WTC11 (cell line): ENCODE data around the gene PA2G4. TPM values are rescaled to one million over a fixed set of nuclear protein-coding genes. Genes with fewer than 3 reads are reported as not detected.

Experiments used
- ATAC-seq: fragments of 200-7000 bp; cut with Tn5 transposase; 2 replicates; pipeline ENCODE4 v1.10.0; 2021; ENCODE audit warnings: mild to moderate bottlenecking, moderate library complexity
- CTCF ChIA-PET: fragments of 300-600 bp; sonication (Branson Sonifier 250); formaldehyde crosslinking; loops from one replicate; lab custom pipeline; 2021; ENCODE audit warnings: antibody characterized with exemption; lab: Charles Lee
- POLR2A ChIA-PET: fragments of 350-600 bp; sonication (Branson Sonifier 250); formaldehyde crosslinking; loops from one replicate; lab custom pipeline; 2021; ENCODE audit warnings: antibody characterized with exemption; lab: Charles Lee
- DNase-seq: peaks from one replicate; pipeline ENCODE4 v3.0.0; 2021; ENCODE audit warnings: low spot score
- H3K27ac Mint-ChIP-seq: 2 replicates; pipeline ENCODE4 v1.8.0; 2021; ENCODE audit warnings: mixed read lengths
- H3K27me3 Mint-ChIP-seq: 2 replicates; pipeline ENCODE4 v1.8.0; 2021; ENCODE audit warnings: low read depth, mild to moderate bottlenecking, moderate library complexity, mixed read lengths
- H3K36me3 Mint-ChIP-seq: 2 replicates; pipeline ENCODE4 v1.8.0; 2021; ENCODE audit warnings: mixed read lengths
- H3K4me1 Mint-ChIP-seq: 2 replicates; pipeline ENCODE4 v1.8.0; 2022; ENCODE audit warnings: mixed read lengths
- H3K4me3 Mint-ChIP-seq: 2 replicates; pipeline ENCODE4 v1.8.0; 2021; ENCODE audit warnings: mild to moderate bottlenecking, moderate library complexity, mixed read lengths
- H3K9me3 Mint-ChIP-seq: 2 replicates; pipeline ENCODE4 v1.8.0; 2021; ENCODE audit warnings: mixed read lengths
- ESRRA ChIP-seq: sonication (generic); formaldehyde crosslinking; IDR thresholded peaks from 2 replicates; pipeline ENCODE4 v1.8.1; 2022; ENCODE audit warnings: mild to moderate bottlenecking, missing genetic modification reagents, borderline replicate concordance
- FOXJ3 ChIP-seq: sonication (generic); formaldehyde crosslinking; IDR thresholded peaks from 2 replicates; pipeline ENCODE4 v1.9.0; 2021; ENCODE audit warnings: missing genetic modification reagents, mild to moderate bottlenecking, borderline replicate concordance
- FOXK1 ChIP-seq: sonication (generic); formaldehyde crosslinking; IDR thresholded peaks from 2 replicates; pipeline ENCODE4 v1.8.0; 2022; ENCODE audit warnings: mild to moderate bottlenecking, moderate library complexity, missing genetic modification reagents
- IRF2 ChIP-seq: sonication (generic); formaldehyde crosslinking; IDR thresholded peaks from 2 replicates; pipeline ENCODE4 v1.8.0; 2022; ENCODE audit warnings: low read depth, missing genetic modification reagents, borderline replicate concordance
- JAZF1 ChIP-seq: fragments of 250-450 bp; sonication (Bioruptor Pico); IDR thresholded peaks from 2 replicates; pipeline ENCODE4 v1.9.0; 2021; ENCODE audit warnings: moderate library complexity, mild to moderate bottlenecking, inconsistent platforms
- MYBL2 ChIP-seq: sonication (generic); formaldehyde crosslinking; IDR thresholded peaks from 2 replicates; pipeline ENCODE4 v1.8.1; 2023; ENCODE audit warnings: mild to moderate bottlenecking, moderate library complexity, missing genetic modification reagents
- NR3C1 ChIP-seq: sonication (generic); formaldehyde crosslinking; conservative IDR thresholded peaks from 2 replicates; pipeline ENCODE4 v1.8.1; 2023; ENCODE audit warnings: low read depth, mild to moderate bottlenecking, missing genetic modification reagents
- RELA ChIP-seq: sonication (generic); formaldehyde crosslinking; IDR thresholded peaks from 2 replicates; pipeline ENCODE4 v1.8.1; 2022; ENCODE audit warnings: missing genetic modification reagents, mild to moderate bottlenecking, borderline replicate concordance
- RORB ChIP-seq: fragments of 250-450 bp; sonication (Bioruptor Pico); IDR thresholded peaks from 2 replicates; pipeline ENCODE4 v1.9.0; 2021; ENCODE audit warnings: mild to moderate bottlenecking
- SP1 ChIP-seq: sonication (generic); formaldehyde crosslinking; conservative IDR thresholded peaks from 2 replicates; pipeline ENCODE4 v1.8.1; 2022; ENCODE audit warnings: missing genetic modification reagents
- USF1 ChIP-seq: sonication (generic); formaldehyde crosslinking; IDR thresholded peaks from 2 replicates; pipeline ENCODE4 v1.8.0; 2022; ENCODE audit warnings: mild to moderate bottlenecking, missing genetic modification reagents
- ZNF423 ChIP-seq: fragments of 250-450 bp; sonication (Bioruptor Pico); IDR thresholded peaks from 2 replicates; pipeline ENCODE4 v2.1.2; 2022; ENCODE audit warnings: mild to moderate bottlenecking, moderate library complexity
- total RNA-seq: library from RNA; stranded (reverse); gene quantifications from 3 replicates; pipeline ENCODE4 v1.2.3, GENCODE V29; 2021
- TF ChIP-seq, protein P1 (sequence below): sonication (generic); formaldehyde crosslinking; IDR thresholded peaks from 2 replicates; pipeline ENCODE4 v1.8.1; 2023; ENCODE audit warnings: mild to moderate bottlenecking, missing genetic modification reagents, borderline replicate concordance
- TF ChIP-seq, protein P2 (sequence below): sonication (generic); formaldehyde crosslinking; conservative IDR thresholded peaks from 2 replicates; pipeline ENCODE4 v1.8.1; 2022; ENCODE audit warnings: mild to moderate bottlenecking, missing genetic modification reagents
- TF ChIP-seq, protein P3 (sequence below): sonication (generic); formaldehyde crosslinking; IDR thresholded peaks from 2 replicates; pipeline ENCODE4 v1.8.0; 2023; ENCODE audit warnings: missing genetic modification reagents, mild to moderate bottlenecking, borderline replicate concordance

Gene PA2G4
- total RNA-seq, 1 experiment from 2014 or later = 249 TPM

- Mint-ChIP-seq H3K4me3 (no peak overlapping the region), H3K27ac (no peak overlapping the region)
Observed at GRCh38 chr12:56137853-56138571, 33.7 kb downstream of the PA2G4 start.

GRCh38 chr12:56141946-56142784 is 37.8 kb downstream of the PA2G4 start:
- peaks cover 80% of the 10 kb centered on the region for H3K36me3 Mint-ChIP-seq
- H3K27ac Mint-ChIP-seq = no peak overlapping the region
- CTCF ChIA-PET = interaction anchor here (0.8 to 1.4 kb wide), 4 partner anchors 9 to 64 kb away, joined by 3 to 6 read pairs (median 4); partner anchors contain the start of genes ESYT1 and SMARCC2

More at GRCh38 chr12:56137853-56138571, 33.7 kb downstream of the PA2G4 start:
- Mint-ChIP-seq H3K4me1 (no peaks in the 10 kb centered on the region), H3K36me3 (peaks cover 83% of the 10 kb centered on the region), H3K27me3 (no peaks in the 10 kb centered on the region), H3K9me3 (peaks cover 12% of the 10 kb centered on the region)
- DNase-seq (no peak), ATAC-seq (no peak)
- no peak for TF ChIP-seq FOXK1 (CRISPR knock-in tag)
- TF ChIP-seq USF1 (CRISPR knock-in tag) = no peak
- TF ChIP-seq ZNF423 (CRISPR knock-in tag) = no peak
- POLR2A ChIA-PET = interaction anchor here (0.6 to 0.9 kb wide), 2 partner anchors 27 to 28 kb away, joined by 3 read pairs; no protein-coding TSS in a partner anchor
- CTCF ChIA-PET = interaction anchor here (1.2 kb wide), 1 partner anchor 10 kb away, joined by 3 read pairs; the partner anchor contains the start of gene ESYT1

More at GRCh38 chr12:56141946-56142784, 37.8 kb downstream of the PA2G4 start:
- Mint-ChIP-seq H3K4me1 (no peaks in the 10 kb centered on the region), H3K4me3 (no peak overlapping the region), H3K9me3 (peaks cover 12% of the 10 kb centered on the region), H3K27me3 (no peaks in the 10 kb centered on the region)
- TF ChIP-seq JAZF1 (CRISPR knock-in tag) = no peak
- no peak for TF ChIP-seq IRF2 (CRISPR knock-in tag)
- TF ChIP-seq, protein P1, sequence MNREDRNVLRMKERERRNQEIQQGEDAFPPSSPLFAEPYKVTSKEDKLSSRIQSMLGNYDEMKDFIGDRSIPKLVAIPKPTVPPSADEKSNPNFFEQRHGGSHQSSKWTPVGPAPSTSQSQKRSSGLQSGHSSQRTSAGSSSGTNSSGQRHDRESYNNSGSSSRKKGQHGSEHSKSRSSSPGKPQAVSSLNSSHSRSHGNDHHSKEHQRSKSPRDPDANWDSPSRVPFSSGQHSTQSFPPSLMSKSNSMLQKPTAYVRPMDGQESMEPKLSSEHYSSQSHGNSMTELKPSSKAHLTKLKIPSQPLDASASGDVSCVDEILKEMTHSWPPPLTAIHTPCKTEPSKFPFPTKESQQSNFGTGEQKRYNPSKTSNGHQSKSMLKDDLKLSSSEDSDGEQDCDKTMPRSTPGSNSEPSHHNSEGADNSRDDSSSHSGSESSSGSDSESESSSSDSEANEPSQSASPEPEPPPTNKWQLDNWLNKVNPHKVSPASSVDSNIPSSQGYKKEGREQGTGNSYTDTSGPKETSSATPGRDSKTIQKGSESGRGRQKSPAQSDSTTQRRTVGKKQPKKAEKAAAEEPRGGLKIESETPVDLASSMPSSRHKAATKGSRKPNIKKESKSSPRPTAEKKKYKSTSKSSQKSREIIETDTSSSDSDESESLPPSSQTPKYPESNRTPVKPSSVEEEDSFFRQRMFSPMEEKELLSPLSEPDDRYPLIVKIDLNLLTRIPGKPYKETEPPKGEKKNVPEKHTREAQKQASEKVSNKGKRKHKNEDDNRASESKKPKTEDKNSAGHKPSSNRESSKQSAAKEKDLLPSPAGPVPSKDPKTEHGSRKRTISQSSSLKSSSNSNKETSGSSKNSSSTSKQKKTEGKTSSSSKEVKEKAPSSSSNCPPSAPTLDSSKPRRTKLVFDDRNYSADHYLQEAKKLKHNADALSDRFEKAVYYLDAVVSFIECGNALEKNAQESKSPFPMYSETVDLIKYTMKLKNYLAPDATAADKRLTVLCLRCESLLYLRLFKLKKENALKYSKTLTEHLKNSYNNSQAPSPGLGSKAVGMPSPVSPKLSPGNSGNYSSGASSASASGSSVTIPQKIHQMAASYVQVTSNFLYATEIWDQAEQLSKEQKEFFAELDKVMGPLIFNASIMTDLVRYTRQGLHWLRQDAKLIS = no peak
- TF ChIP-seq FOXJ3 (CRISPR knock-in tag) = no peak
- TF ChIP-seq MYBL2 (CRISPR knock-in tag) = no peak
- TF ChIP-seq RORB (CRISPR knock-in tag) = no peak
- no peak for TF ChIP-seq NR3C1 (CRISPR knock-in tag)
- TF ChIP-seq SP1 = no peak
- TF ChIP-seq RELA (CRISPR knock-in tag) = no peak
- TF ChIP-seq ESRRA (CRISPR knock-in tag) = no peak
- TF ChIP-seq, protein P2, sequence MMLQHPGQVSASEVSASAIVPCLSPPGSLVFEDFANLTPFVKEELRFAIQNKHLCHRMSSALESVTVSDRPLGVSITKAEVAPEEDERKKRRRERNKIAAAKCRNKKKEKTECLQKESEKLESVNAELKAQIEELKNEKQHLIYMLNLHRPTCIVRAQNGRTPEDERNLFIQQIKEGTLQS (CRISPR knock-in tag) = no peak
- TF ChIP-seq, protein P3, sequence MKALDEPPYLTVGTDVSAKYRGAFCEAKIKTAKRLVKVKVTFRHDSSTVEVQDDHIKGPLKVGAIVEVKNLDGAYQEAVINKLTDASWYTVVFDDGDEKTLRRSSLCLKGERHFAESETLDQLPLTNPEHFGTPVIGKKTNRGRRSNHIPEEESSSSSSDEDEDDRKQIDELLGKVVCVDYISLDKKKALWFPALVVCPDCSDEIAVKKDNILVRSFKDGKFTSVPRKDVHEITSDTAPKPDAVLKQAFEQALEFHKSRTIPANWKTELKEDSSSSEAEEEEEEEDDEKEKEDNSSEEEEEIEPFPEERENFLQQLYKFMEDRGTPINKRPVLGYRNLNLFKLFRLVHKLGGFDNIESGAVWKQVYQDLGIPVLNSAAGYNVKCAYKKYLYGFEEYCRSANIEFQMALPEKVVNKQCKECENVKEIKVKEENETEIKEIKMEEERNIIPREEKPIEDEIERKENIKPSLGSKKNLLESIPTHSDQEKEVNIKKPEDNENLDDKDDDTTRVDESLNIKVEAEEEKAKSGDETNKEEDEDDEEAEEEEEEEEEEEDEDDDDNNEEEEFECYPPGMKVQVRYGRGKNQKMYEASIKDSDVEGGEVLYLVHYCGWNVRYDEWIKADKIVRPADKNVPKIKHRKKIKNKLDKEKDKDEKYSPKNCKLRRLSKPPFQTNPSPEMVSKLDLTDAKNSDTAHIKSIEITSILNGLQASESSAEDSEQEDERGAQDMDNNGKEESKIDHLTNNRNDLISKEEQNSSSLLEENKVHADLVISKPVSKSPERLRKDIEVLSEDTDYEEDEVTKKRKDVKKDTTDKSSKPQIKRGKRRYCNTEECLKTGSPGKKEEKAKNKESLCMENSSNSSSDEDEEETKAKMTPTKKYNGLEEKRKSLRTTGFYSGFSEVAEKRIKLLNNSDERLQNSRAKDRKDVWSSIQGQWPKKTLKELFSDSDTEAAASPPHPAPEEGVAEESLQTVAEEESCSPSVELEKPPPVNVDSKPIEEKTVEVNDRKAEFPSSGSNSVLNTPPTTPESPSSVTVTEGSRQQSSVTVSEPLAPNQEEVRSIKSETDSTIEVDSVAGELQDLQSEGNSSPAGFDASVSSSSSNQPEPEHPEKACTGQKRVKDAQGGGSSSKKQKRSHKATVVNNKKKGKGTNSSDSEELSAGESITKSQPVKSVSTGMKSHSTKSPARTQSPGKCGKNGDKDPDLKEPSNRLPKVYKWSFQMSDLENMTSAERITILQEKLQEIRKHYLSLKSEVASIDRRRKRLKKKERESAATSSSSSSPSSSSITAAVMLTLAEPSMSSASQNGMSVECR (CRISPR knock-in tag) = no peak
- ATAC-seq = no peak
- DNase-seq = no peak
- POLR2A ChIA-PET = interaction anchor here (1.5 to 1.6 kb wide), 2 partner anchors 17 to 24 kb away, joined by 4 read pairs; partner anchors contain the start of gene ZC3H10
